GM19468 (cell line): ENCODE measurements around the gene HCST.

Source experiments
- ATAC-seq: cut with Tn5 transposase; IDR thresholded peaks from one replicate; pipeline ENCODE4 v1.9.1; 2021; ENCODE audit warnings: mild to moderate bottlenecking, moderate library complexity, moderate number of reproducible peaks; ENCODE audit not compliant: unreplicated experiment; ENCODE audit errors: extremely low read depth

The HCST gene

DNA sequence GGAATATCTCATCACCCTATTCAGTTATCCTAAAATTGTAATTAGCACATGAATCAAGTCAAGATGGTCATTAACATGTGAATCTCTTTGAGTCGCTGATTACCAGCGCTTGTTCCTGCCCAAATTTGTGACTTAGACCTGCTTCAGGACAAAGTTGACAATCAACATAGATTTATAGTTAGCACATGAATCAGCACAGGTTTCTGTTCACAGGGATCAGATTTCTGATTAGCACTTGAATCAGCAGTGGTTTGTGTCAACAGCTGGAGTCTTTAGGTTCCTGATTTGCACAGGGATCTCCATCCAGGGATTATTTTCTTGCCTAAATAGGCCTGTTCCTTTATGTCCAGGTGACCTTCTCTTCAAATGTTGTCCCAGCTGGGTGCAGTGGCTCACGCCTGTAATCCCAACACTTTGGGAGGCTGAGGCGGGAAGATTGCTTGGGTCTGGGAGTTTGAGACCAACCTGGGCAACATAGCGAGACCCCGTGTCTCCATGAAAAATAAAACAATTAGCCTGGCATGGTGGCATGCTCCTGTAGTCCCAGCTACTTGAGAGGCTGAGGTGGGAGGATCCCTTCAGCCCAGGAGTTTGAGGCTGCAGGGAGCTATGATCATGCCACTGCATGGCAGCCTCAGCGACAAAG, 30.1 kb downstream of the HCST start:
- ATAC-seq = no peak

DNA sequence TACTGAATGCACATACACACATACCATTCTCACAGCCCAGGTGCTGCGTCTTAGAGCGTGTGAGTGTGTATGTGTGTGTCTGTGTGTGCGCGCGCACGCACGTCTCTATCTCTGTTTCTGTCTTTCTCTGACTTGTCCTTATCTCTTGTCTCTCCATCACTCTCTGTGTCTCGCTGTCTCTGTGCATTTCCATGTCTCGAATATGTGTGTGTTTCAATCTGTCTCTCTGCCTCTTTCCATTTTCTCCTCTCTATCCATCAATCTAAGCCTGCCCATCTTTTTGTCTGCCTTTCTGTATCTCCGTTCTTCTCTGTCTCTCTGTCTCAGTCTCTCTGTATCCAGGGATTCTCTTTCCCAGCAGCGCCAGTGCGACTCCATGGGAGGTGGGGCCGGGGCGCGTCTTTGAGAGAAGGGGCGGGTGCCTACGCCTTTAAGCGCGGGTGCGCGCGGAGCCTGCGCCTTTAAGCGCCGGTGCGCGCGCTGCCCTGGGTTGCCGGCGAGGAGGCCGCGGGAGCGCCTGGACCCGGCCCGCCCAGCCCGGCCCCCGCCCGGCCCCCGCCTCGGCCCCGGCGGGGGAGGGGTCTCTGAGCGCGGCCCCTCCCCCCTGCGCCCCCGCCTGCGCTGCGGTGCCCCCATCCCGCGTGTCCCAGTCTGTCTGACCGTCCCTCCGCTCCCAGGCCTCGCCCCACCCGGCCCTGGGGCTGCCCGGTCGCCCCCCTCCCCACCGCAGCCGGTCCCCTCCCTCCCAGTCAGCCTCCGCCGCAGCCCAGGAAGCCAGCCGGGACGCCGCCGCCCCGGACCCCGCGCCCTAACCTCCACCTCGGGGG, 33.8 kb downstream of the HCST start, which contains the start of gene LRFN3:
TSS of gene LRFN3 (plus strand) at position 464 of the 827 bp plus-strand sequence. CDS start 3,052 bp downstream, outside the sequence.
- no peak for ATAC-seq

DNA sequence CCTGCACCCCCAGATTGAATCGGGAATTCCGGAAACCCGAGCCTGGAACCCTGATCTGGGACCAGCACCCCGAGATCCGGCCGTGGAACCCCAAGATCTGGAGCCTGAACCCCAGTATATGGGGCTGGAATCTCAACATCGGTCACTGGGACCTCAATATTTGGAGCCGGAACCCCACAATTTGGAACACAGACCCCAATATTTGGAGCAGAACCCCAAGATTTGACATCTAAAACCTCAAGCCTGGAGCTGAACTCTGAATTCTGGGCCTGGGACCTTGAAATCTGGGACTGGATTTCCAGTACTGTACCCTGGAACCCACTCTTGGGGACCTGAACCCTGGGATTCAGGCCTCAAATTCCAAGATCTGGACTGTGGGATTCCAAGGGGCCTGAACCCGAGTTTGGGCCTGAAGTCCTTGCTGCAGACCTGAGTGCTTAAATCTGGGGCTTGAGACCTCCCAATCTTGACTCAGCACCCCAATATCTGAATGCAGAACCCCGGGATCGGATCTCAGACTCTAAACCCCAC, 34.5 kb downstream of the HCST start:
- ATAC-seq = no peak

DNA sequence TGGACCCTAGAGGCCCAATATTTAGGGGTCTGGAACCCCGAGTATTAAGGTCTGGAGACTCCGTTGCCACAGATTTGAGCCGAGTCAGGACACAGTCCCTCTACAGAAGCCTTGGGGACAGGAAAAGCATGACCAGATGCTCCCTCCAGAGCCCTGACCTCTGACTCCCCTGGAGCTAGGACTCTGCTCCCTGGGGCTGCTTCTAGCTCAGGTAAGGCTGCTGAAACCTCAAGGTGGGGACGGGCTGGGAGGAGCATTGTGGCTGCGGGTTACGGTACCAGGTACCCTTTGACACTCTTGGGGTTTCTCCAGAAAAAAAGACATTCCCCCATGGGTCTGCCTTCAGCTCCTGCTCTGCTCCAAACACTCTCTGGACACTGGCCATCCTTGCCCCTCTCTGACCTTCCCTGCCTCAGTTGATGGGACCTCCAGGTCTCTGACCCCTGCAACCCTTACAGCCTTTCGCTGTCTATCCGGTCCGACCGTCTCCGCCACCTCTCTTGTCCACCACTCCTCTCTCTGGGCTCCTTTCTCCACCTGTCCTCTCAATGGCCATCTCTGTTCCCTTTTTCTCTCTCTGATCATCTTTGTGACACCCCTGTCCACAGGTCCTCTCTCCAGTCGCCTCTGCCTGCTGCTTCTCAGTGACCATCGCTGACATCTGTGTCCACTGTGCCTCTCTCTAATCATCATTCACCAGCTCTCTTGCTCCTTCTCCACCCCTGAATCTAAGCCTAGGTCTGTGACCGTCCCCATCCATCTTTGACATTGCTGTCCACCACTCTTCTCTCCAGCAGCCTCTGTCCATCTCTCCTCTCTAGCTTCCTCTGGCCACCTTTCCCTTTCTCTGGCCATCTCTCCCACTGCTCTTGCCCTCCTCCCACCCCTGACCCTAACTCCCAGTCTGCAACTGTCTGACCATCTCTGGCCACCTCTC, 35.3 kb downstream of the HCST start:
- ATAC-seq = no peak

DNA sequence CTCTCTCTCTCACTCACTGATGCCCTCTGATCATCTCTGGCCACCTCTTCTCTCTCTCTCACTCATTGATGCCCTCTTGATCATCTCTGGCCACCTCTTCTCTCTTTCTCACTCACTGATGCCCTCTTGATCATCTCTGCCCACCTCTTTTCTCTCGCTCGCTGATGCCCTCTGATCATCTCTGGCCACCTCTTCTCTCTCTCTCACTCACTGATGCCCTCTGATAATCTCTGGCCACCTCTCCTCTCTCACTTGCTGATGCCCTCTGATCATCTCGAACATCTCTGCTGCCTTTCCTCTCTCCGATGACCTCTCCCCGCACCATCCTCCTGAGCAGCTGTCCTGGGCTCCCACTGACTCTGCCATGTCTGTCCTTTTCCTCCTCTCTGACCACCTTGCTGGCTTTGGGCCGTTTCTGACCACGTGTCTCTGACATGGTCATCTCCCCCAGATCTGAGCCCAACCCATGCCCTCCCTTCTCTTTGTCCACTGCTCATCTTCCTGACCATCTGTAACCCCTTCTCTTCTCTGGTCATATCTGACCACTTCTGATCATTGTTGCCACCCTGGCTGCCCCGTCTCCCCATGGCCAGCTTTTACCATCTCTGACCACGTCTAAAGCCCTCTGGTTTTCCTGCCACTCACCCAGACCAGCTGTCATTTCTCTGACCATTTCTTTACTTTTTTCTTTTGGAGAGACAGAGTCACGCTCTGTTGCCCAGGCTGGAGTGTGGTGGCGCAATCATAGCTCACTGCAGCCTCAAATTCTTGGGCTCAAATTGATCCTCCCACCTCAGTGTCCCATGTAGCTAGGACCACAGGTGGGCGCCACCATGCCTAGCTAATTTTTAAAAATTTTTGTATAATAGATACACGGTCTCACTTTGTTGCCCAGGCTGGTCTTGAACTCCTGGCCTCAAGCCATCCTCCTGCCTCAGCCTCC, 36.2 kb downstream of the HCST start:
- no peak for ATAC-seq

DNA sequence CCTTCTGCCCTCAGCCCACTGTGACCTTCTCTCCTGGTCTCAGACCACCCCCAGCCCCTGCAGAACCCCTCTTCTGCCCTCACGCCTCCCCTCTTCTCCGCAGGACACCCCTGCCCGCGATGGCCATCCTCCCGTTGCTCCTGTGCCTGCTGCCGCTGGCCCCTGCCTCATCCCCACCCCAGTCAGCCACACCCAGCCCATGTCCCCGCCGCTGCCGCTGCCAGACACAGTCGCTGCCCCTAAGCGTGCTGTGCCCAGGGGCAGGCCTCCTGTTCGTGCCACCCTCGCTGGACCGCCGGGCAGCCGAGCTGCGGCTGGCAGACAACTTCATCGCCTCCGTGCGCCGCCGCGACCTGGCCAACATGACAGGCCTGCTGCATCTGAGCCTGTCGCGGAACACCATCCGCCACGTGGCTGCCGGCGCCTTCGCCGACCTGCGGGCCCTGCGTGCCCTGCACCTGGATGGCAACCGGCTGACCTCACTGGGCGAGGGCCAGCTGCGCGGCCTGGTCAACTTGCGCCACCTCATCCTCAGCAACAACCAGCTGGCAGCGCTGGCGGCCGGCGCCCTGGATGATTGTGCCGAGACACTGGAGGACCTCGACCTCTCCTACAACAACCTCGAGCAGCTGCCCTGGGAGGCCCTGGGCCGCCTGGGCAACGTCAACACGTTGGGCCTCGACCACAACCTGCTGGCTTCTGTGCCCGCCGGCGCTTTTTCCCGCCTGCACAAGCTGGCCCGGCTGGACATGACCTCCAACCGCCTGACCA, 37.2 kb downstream of the HCST start:
- no peak for ATAC-seq

DNA sequence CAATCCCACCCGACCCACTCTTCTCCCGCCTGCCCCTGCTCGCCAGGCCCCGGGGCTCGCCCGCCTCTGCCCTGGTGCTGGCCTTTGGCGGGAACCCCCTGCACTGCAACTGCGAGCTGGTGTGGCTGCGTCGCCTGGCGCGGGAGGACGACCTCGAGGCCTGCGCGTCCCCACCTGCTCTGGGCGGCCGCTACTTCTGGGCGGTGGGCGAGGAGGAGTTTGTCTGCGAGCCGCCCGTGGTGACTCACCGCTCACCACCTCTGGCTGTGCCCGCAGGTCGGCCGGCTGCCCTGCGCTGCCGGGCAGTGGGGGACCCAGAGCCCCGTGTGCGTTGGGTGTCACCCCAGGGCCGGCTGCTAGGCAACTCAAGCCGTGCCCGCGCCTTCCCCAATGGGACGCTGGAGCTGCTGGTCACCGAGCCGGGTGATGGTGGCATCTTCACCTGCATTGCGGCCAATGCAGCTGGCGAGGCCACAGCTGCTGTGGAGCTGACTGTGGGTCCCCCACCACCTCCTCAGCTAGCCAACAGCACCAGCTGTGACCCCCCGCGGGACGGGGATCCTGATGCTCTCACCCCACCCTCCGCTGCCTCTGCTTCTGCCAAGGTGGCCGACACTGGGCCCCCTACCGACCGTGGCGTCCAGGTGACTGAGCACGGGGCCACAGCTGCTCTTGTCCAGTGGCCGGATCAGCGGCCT, 37.9 kb downstream of the HCST start:
- ATAC-seq = no peak

DNA sequence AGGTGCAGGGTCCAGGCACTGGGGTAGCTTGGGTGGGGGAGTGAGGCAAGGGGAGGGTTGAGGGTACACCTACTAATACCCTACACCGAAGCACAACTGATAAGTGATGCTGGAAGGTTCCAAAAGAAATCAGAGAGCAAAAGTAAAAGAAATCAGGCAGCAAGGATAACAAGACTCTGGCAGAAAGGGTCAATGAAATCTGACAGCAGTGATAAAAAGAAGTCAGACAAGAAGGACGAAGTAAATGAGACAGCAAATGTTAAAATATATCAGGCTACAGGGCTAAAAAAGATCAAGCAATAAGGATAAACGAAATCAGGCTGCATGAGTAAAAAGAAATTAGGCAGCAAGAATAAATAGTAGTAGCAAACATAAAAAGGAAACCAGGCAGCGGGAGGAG, 38.5 kb downstream of the HCST start:
- ATAC-seq = no peak

DNA sequence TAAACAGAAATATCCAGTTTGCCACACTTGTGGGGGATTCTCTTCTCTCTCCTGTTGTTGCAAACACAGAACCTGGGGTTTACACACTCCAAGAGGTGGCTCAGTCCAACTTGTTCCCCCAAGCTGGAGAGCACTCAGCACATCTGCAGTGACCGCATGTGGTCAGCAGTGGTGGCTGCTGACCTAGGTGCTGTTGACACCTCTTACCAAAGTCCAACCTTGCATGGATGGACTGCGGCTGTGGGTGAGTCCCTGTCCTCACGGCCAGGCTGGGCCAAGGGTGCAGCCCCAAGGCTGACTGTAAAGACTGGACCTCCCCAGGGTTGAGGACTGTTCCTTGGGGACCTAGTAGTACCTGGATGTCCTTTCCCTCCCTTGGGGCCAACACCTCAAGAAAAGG, 39.9 kb downstream of the HCST start:
- ATAC-seq = no peak

DNA sequence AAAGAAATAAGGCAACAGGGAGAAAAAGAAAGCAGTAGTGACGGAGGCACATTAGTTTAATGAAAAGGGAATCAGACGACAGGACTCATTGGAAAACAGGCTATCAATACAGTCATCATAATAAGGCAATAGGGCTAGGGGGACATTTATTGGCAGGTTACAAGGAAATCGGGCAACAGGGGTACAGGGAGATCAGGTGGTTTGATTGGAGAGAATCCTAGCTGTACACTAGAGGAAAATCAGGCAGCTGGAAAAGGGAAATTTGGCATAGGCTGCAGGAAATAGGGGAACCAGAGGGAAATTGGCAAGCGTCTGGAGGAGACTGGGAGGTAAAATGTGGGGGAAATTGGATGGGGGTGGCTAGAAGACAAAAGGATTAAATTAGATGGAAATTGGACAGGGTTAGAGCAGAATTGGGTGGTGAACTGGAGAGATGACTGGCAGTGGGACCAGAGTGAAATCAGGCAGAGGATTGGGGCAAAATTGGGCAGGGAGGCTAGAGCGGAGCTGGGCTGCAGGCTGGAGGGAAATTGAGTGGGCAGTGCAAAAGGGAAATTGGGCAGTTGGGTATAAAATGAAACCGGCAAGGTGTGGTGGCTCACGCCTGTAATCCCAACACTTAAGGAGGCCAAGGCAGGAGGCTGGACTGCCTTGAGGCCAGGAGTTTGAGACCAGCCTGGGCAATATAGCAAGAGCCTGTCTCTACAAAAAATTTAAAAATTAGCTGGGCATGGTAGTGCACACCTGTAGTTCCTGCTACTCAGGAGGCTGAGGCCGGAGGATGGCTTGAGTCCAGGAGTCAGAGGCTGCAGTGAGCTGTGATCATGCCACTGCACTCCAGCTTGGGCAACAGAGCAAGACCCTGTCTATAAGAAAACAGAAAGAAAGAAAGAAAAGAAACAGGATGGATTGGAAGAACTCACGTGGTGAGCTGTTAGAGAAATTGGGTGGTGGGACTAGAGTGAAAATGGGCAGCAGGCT, 41.3 kb downstream of the HCST start:
- no peak for ATAC-seq

DNA sequence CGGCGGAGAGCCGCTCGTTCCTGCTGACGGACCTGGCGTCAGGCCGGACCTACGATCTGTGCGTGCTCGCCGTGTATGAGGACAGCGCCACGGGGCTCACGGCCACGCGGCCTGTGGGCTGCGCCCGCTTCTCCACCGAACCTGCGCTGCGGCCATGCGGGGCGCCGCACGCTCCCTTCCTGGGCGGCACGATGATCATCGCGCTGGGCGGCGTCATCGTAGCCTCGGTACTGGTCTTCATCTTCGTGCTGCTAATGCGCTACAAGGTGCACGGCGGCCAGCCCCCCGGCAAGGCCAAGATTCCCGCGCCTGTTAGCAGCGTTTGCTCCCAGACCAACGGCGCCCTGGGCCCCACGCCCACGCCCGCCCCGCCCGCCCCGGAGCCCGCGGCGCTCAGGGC, 42.2 kb downstream of the HCST start:
- no peak for ATAC-seq

DNA sequence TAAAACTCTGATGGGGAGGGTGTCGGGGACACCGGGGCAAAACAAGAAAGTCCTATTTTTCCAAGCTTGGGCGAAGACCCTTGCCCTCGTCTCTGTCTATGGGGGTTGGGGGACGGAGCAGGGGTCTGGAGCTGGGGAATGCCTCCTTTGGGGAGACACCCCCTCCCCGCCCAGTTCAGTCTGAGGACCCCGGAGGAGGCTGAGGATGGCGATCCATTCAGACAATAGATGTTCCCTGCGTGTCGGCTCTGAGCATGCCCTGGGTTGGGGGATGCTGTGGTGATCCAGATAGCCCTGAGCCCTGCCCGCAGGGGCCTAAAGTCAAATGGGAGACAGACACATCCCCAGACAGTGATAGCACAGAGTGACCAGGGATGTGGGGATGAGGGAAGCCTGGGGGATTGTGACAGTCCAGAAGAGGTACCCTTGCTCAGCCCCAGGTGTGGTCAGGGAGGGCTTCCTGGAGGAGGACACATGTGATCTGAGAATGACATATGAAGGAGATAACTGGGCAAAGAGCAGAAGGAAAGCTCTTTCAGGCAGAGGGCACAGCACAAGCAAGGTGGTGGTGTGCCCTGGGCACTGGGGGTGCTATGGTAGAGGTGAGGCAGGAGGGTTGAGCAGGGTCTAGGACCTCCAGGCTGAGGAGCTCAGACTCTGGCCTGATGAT, 42.9 kb downstream of the HCST start:
- ATAC-seq = no peak

DNA sequence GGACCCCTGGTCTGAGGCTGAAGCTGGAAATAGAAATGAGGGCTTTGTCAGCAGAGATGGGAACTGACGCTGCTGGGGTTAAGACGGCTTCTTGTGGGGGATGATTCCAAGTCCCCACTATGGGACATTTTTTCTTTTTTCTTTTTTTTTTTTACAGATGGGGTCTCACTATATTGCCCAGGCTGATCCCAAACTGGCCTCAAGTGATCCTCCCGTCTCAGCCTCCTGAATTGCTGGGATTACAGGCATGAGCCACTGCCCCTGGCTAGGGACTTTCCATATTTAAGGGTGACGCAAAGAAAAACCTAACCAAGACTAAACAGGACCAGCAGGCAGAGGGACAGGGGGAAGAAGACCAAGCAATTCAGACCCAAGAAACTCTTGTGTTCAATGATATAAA, 43.9 kb downstream of the HCST start:
- ATAC-seq = no peak

DNA sequence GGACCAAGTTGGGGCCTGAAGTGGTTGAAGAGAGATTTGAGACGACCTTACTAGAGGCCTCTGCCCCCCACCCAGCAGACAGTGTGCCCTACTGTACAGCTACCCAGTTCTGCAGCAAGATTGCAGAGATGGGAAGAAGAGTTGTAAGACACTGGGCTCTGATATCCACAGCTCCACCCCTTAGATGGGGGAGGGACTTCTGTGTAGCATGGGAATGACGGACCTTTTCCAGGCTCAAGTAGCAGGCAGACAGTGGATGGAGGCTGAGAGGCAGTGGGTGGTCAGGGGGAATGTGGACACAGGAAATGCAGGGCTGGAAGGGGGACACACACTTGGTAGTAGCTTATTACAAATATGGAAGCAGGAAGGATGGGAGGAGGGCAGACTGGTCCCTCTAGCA, 46.8 kb downstream of the HCST start:
- ATAC-seq = no peak
